D721Med (cell line): Measurements from ENCODE around the gene NAPA.

ENCODE experiments used
- DNase-seq: peaks from one replicate; pipeline ENCODE4 v3.0.0; 2011; ENCODE audit warnings: low spot score; ENCODE audit not compliant: insufficient read length
- FAIRE-seq: peaks from 2 replicates; lab custom pipeline; 2011; peaks lifted over from hg19 to GRCh38; lab: Jason Lieb, UNC
- CTCF ChIP-seq: IDR thresholded peaks from 2 replicates; pipeline ENCODE4 v1.5.1; 2012; ENCODE audit warnings: mild to moderate bottlenecking, control low read depth; ENCODE audit not compliant: insufficient read depth; ENCODE audit errors: missing control alignments

Gene NAPA

GRCh38 chr19:47444388-47444821 is 70.5 kb downstream of the NAPA start:
- no peak for TF ChIP-seq CTCF
- FAIRE-seq (no peak), DNase-seq (no peak)

DNA sequence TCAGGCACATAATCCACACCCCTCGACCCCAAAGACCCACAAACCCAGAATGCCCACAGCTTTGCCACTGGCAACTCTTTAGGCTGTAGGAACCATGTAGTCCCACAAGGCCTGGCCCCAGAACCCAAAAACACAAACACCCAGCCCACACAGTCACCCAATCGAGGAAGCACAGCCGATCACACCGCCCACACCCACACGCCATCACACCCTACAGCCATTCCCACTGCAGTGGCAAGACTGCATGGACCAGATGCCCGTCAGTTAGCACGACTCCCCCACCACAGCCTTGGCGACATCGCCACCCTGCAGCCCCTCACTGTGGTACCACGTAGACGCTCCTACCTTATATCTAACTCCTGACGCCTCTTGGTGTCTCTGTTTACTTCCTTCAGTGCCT is 71.5 kb downstream of the NAPA start:
- FAIRE-seq (no peak), DNase-seq (no peak)
- TF ChIP-seq CTCF, result no peak

- DNase-seq (no peak), FAIRE-seq (no peak)
- no peak for TF ChIP-seq CTCF
These were observed 76.1 kb downstream of the NAPA start for GRCh38 chr19:47438793-47439220.
